SIG-M5 (cell line): Measurements from ENCODE around the gene TRPC4AP.
A peak's percentile ranks its signal among the peaks of the same experiment; 100 is the strongest.
"Not testable (repeated sequence)": the region's sequence is repeated elsewhere in the genome, so short reads cannot be mapped to it uniquely, and the experiment has no call there.

Experiments used
- DNase-seq: peaks from one replicate; lab custom pipeline; 2025; lab: John Stamatoyannopoulos, UW

Gene TRPC4AP

GRCh38 chr20:35104685-35105295 lies 12.2 kb upstream of the TRPC4AP start:
- no peak for DNase-seq

DNA sequence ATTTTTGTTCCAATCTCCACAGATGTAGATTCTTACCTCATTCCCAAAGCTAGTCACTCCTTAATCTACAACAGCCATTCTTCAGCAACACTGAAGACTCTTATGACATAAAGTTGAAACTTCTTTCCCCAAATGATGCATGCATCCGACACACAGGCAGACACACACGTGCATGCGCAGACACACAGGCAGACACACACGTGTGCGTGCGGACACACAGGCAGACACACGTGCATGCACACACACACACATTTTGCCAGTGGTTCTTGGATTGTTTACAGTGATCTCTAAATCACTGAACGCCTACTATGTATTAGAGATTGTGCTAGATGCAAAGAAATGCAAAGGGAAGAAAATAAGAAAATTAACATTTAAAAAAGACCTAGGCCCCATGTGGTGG lies 9.0 kb upstream of the TRPC4AP start:
- DNase-seq: no peak

DNA sequence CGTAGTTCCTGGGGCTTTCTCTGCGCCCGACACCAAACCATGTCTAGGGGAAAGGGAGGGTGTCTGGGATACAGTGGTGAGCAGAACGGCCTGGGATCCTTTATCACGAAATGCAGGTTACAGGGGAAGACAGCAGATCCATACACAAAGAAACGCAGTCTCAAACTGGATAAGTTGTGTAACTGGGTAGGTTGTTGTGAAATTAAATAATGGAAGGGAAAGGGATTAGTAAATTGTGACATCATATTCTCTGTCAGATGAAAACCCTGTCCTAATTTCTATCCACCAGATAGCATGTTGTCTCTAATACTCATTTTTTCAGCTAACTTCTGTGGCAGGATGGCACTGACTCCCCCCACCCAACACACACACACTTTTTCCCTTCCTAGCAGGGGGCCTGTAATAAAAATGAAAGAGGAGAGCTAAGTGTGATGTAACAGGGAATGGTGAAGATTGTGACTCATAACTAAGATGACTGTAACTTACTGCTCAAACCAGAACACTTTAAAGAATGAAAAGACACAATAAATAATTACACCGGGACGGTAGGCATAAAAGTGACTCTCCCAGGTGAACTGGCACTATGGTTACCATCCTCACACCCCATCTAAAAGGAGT lies 769 bp upstream of the TRPC4AP start:
- peak; percentile 83 for DNase-seq

GRCh38 chr20:35091816-35092523 lies 637 bp downstream of the TRPC4AP start:
- no peak for DNase-seq

GRCh38 chr20:35088231-35089145 lies 4.1 kb downstream of the TRPC4AP start:
- no peak for DNase-seq

- no peak for DNase-seq
Measured at GRCh38 chr20:35087791-35088190, 4.8 kb downstream of the TRPC4AP start.

- no peak for DNase-seq
Measured at GRCh38 chr20:35087355-35087754, 5.3 kb downstream of the TRPC4AP start.

DNA sequence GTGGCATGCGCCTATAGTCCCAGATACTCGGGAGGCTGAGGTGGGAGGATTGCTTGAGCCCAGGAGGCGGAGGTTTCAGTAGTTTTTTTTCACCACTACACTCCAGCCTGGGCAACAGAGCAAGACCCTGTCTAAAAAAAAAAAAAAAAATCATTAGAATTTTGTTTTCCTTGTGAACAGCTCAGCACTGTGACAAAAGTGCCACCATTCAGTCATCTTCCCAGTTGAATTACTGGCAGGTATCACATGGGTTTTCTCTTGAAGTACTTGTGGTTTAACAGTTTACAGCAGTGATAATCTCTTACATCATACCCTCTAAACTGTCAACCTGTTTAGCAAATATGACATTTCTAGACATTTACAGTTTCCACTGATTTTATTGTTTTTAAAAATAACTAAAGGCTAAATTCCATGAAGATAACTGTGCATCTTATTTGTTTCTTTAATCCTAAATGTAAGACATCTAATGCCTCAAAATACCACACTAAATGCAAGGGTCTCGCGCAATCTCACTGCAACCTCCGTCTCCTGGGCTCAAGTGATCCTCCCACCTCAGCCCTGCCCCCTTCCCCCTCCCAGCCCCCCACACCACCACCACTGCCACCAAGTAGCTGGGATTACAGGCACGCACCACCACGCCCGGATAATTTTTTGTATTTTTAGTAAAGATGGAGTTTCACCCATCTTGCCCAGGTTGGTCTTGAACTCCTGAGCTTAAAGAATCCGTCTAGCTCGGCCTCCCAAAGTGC lies 7.0 kb downstream of the TRPC4AP start:
- peak; percentile 55 for DNase-seq

DNA sequence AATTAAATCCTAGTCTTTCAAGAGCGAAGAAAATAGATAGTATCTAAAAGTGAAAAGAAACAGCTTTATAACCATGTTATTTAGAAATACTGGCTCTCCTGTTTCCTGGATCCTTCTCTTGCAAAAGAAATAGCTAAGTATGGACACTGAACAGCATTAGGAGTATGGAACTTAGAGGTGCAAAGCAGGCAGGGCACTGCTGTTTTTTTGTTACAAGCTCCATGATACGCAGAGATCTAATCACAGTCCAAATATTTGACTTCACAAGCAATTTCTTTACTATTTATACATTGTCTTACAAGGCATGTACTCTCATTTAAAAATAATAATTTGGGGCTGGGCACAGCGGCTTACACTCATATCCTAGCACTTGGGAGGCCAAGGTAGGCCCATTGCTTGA lies 7.6 kb downstream of the TRPC4AP start:
- DNase-seq: no peak

GRCh38 chr20:35080348-35080642 lies 12.3 kb downstream of the TRPC4AP start:
- not testable (repeated sequence) for DNase-seq

DNA sequence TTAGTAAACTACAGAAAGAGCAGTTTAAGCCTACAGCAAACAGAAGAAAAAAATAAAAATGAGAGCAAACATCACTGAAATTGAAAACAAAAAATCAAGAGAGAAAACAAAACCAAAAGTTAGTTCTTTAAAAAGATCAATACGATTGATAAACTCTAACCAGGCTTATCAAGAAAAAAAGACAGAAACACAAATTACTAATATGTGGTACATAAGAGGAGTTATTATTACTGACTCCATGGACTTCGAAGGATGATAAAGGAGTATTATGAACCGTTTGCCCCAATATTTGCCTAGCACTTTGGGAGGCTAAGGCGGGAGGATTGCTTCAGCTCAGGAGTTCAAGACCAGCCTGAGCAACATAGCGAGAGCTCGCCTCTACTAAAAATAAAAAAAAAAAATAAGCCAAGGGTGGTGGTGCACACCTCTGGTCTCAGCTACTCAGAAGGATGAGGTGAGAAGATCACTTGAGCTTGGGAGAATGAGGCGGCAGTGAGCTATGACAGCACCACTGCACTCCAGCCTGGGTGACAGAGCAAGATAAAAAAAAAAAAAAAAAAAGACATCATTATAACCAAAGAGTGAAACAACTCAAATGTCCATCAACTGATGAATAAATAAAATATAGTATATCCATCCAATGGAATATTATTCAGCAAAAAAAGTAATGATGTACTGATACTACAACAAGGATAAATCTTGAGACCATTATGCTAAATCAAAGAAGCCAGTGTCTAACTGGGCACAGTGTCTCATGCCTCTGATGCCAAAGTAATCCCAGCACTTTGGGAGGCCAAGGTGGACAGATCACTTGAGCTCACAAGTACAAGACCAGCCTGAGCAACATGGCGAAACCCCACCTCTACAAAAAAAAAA lies 12.9 kb downstream of the TRPC4AP start:
- DNase-seq: no peak

DNA sequence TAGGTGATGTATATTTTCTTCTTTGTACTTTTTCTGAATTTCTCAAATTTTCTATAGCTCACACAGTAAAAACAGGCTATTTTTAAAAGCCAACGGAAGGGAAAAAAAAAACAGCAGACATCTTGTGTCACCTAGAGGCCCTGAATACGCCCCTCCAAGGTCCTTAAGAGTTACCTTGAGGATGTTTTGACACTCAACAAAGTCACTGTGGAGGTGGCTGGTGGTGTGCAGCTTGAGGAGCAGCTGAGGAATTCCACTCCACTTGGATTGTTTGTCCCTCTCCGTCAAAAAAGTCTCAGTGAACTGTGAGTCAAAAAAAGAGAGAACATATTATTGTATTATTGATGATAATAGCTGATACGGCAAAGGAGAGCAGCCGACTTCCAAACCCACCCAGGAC lies 14.7 kb downstream of the TRPC4AP start:
- no peak for DNase-seq

DNA sequence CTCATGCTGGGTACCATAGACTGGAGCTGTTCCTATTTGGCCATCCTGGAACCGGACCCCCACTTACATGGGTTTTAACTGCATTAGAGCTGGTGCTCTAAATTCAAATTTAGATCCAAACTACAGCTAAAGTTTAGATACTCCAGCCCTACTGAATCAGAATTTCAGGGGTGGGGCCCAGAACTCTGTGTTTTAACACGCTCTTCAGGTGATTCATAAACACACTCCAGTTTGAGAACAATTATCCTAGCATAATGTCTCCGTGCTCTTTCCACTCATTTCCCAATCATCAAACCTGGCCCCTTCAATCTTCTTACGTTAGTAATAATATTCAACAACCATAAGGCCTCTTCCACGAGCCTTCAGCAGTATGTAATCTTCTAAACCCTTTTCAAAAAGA lies 15.3 kb downstream of the TRPC4AP start:
- no peak for DNase-seq

DNA sequence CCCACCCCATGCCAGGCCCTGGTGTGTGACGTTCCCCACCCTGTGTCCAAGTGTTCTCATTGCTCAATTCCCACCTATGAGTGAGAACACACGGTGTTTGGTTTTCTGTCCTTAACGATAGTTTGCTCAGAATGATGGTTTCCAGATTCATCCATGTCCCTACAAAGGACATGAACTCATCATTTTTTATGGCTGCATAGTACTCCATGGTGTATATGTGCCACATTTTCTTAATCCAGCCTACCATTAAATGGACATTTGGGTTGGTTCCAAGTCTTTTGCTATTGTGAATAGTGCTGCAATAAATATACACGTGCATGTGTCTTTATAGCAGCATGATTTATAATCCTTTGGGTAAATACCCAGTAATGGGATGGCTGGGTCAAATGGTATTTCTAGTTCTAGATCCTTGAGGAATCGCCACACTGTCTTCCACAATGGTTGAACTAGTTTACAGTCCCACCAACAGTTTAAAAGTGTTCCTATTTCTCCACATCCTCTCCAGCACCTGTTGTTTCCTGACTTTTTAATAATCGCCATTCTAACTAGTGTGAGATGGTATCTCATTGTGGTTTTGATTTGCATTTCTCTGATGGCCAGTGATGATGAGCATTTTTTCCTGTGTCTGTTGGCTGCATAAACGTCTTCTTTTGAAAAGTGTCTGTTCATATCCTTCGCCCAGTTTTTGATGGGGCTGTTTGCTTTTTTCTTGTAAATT lies 21.0 kb downstream of the TRPC4AP start:
- not testable (repeated sequence) for DNase-seq

- DNase-seq: no peak
Measured at GRCh38 chr20:35066194-35066593, 26.4 kb downstream of the TRPC4AP start.

- no peak for DNase-seq
Measured at GRCh38 chr20:35065181-35065580, 27.4 kb downstream of the TRPC4AP start.

GRCh38 chr20:35063168-35063567 lies 29.4 kb downstream of the TRPC4AP start:
- DNase-seq: no peak

DNA sequence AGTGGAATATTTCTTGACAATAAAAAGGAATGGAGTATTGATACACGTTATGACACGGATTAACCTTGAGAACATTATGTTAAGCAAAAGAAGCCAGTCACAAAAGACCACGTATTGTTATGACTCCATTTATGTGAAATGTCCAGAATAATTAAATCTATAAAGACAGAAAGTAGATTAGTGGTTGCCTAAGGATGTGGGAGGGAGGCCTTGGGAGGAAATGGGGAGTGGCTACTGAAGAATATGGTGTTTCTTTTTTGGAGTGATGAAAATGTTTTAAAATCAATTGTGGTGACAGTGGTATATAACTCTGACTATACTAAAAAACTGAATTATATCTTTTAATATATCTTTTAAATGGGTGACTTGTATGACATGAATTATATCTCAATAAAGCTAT lies 30.1 kb downstream of the TRPC4AP start:
- DNase-seq: no peak

DNA sequence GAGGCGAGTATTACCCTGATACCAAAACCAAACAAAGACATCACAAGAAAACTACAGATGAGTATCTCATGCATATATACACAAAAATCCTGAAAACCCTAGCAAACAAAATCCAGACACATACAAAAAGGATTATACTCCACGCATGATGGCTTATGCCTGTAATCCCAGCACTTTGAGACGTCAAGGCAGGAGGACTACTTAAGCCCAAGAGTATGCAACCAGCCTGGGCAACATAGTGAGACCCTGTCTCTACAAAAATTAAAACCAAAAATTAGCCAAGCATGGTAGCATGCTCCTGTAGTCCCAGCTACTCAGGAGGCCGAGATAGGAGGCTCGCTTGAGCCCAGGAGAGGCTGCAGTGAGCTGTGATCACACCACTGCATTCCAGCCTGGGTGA lies 32.4 kb downstream of the TRPC4AP start:
- DNase-seq: no peak

DNA sequence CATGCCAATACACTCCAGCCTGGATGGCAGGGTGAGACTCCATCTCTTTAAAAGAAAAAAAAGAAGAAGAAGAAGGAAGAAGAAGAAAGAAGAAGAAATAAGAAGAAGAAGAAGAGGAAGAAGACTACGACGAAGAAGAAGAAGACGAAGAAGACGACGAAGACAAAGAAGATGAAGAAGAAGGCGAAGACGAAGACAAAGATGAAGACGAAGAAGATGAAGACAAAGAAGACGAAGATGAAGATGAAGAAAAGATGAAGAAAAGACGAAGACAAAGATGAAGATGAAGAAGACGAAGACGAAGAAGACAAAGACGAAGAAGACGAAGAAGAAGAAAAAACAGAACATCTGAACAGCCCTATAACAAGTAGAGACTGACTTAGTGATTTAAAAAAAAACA lies 33.0 kb downstream of the TRPC4AP start:
- no peak for DNase-seq
